GM12873 (cell line): ENCODE measurements around the gene NEU2.

Experiments used
- TF ChIP-seq, protein P1 (sequence below): IDR thresholded peaks from 2 replicates; pipeline ENCODE4 v1.5.1; 2012; ENCODE audit warnings: low read depth, mild to moderate bottlenecking, moderate library complexity, low read length, control low read depth; ENCODE audit not compliant: insufficient read depth; ENCODE audit errors: missing control alignments

The NEU2 gene

GRCh38 chr2:233055362-233055761 is 22.9 kb downstream of the NEU2 start:
- TF ChIP-seq, protein P1, sequence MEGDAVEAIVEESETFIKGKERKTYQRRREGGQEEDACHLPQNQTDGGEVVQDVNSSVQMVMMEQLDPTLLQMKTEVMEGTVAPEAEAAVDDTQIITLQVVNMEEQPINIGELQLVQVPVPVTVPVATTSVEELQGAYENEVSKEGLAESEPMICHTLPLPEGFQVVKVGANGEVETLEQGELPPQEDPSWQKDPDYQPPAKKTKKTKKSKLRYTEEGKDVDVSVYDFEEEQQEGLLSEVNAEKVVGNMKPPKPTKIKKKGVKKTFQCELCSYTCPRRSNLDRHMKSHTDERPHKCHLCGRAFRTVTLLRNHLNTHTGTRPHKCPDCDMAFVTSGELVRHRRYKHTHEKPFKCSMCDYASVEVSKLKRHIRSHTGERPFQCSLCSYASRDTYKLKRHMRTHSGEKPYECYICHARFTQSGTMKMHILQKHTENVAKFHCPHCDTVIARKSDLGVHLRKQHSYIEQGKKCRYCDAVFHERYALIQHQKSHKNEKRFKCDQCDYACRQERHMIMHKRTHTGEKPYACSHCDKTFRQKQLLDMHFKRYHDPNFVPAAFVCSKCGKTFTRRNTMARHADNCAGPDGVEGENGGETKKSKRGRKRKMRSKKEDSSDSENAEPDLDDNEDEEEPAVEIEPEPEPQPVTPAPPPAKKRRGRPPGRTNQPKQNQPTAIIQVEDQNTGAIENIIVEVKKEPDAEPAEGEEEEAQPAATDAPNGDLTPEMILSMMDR, result no peak

GRCh38 chr2:233056961-233057605 is 24.6 kb downstream of the NEU2 start:
- TF ChIP-seq, protein P1, result no peak

GRCh38 chr2:233058717-233059546 is 26.5 kb downstream of the NEU2 start:
- TF ChIP-seq, protein P1, result no peak

GRCh38 chr2:233059547-233059796 is 27.0 kb downstream of the NEU2 start:
- TF ChIP-seq, protein P1, result peak; percentile 25

GRCh38 chr2:233059797-233060500 is 27.5 kb downstream of the NEU2 start, which contains the start of gene INPP5D:
Gene INPP5D (plus strand): TSS chr2:233060342. CDS start chr2:233060479, 137 bp downstream.
- TF ChIP-seq, protein P1, result peak; percentile 24

GRCh38 chr2:233060501-233060979 is 28.1 kb downstream of the NEU2 start:
- TF ChIP-seq, protein P1, result no peak
